Measurements from ENCODE around the gene ERFL.
"Not testable (repeated sequence)": the region's sequence is repeated elsewhere in the genome, so short reads cannot be mapped to it uniquely, and the experiment has no call there.

Gene ERFL

GRCh38 chr19:41941410-41942202 lies 13.4 kb upstream of the ERFL start:
- no peak for DNase-seq

GRCh38 chr19:41940731-41941409 lies 12.6 kb upstream of the ERFL start:
- no peak for DNase-seq

- DNase-seq = no peak
Observed at GRCh38 chr19:41939861-41940730, 11.8 kb upstream of the ERFL start.

GRCh38 chr19:41939209-41939608 lies 11.0 kb upstream of the ERFL start:
- not testable (repeated sequence) for DNase-seq

- DNase-seq = no peak
Observed at GRCh38 chr19:41937525-41938468, 9.5 kb upstream of the ERFL start.

- DNase-seq = no peak
Observed at GRCh38 chr19:41936961-41937360, 8.7 kb upstream of the ERFL start.

- no peak for DNase-seq
Observed at GRCh38 chr19:41936416-41936850, 8.2 kb upstream of the ERFL start.

- DNase-seq = no peak
Observed at GRCh38 chr19:41935760-41936415, 7.6 kb upstream of the ERFL start.

- peak; percentile 47 for DNase-seq
Observed at GRCh38 chr19:41934849-41935374, 6.7 kb upstream of the ERFL start.

- peak; percentile 44 for DNase-seq
Observed at GRCh38 chr19:41933693-41934426, 5.6 kb upstream of the ERFL start.

GRCh38 chr19:41932720-41933332 lies 4.6 kb upstream of the ERFL start:
- no peak for DNase-seq

GRCh38 chr19:41932259-41932719 lies 4.0 kb upstream of the ERFL start:
- no peak for DNase-seq

- no peak for DNase-seq
Observed at GRCh38 chr19:41930926-41931592, 2.8 kb upstream of the ERFL start.

GRCh38 chr19:41930322-41930722 lies 2.1 kb upstream of the ERFL start:
- DNase-seq = no peak

GRCh38 chr19:41929536-41930071 lies 1.4 kb upstream of the ERFL start:
- DNase-seq = no peak

- peak; percentile 37 for DNase-seq
Observed at GRCh38 chr19:41928754-41929535, 696 bp upstream of the ERFL start.

GRCh38 chr19:41927497-41928192 lies 604 bp downstream of the ERFL start:
- no peak for DNase-seq
